ENCODE measurements around the gene ILRUN.
A peak's percentile ranks its signal among the peaks of the same experiment; 100 is the strongest.
"Not testable (repeated sequence)": the region's sequence is repeated elsewhere in the genome, so short reads cannot be mapped to it uniquely, and the experiment has no call there.

The ILRUN gene

DNA sequence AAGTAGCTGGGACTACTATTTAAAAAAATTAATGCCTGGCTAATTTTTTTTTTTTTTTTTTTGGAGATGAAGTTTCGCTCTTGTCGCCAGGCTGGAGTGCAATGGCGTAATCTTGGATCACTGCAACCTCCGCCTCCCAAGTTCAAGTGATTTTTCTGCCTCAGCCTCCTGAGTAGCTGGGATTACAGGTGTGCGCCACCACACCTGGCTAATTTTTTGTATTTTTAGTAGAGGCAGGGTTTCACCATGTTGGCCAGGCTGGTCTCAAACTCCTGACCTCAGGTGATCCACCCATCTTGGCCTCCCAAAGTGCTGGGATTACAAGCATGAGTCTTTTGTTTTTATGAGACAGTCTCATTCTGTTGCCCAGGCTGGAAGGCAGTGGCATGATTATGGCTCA lies 27.8 kb downstream of the ILRUN start:
- intact Hi-C loops (cut with DNase I); DNase-seq: not testable (repeated sequence)

DNA sequence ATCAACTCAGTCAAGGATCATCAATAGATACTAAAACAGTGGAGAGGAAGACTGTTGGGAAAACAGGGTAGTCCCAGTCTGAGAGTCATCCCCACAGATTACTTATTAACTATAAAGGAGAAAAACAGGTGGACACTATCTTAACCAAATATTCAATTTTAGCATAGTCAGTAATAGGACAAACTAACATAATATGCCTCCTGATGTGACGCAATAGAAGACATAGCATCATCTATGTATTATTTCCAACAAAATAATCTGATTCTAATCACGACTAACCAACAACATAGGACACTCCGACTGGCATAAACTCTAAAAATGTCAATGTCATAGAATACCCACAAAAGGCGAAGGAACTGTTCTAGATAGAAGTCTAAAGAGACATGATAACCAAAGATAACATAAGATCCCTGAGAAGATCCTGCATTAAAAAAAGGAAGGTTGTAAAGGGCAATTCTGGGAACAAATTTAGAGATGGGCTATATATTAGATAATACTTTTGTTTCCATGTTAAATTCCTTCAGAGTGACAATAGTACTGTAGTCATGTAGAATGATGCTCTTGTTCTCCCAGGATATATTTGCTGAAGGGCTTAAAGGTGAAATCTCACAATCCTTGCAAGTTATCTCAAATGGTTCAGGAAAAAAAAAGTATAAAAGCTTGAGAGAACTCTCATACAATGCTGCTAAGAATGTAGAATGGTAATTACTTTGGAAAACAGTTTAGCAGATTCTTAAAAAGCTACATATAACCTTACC lies 28.9 kb downstream of the ILRUN start:
- DNase-seq = no peak
- intact Hi-C loops (cut with DNase I) = no loop called here

DNA sequence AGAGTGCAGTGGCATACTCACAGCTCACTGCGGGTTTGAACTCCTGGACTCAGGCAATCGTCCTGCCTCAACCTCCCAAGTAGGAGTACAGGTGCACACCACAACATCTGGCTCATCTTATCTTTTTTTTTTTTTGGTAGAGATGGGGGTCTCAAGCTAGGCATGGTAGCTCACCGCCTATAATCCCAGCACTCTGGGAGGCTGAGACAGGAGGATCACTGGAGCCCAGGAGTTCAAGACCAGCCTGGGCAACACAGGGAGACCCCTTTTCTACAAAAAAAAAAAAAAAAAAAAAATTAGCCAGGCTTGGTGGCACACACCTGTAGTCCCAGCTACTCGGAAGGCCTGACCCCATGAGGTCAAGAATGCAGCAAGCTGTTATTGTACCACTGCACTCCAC lies 31.5 kb downstream of the ILRUN start:
- intact Hi-C loops (cut with DNase I) = no loop called here
- peak in 1 of 10 donors; percentile 28 for DNase-seq

GRCh38 chr6:34664256-34664971 lies 32.2 kb downstream of the ILRUN start:
- peak in 1 of 10 donors; percentile 13 for DNase-seq
- intact Hi-C loops (cut with DNase I) = no loop called here

DNA sequence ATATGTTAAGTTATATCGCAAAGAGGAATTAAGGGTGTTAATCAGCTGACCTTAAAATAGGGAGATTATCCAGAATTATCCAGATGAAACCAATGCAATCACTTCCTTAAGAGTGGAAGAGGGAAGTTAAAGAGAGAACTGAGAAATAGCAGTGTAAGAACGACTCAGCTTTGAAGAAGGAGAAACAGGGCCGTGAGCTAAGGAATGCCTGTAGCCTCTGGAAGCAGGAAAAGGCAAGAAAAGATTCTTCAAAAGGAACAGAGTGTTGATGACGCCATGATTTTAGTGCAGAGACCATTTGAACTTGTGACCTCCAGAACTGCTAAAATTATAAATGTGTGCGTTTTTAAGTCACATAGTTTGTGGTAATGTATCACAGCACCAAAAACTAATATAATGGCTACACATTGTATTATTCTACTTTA lies 32.7 kb downstream of the ILRUN start:
- no peak for DNase-seq
- intact Hi-C loops (cut with DNase I) = no loop called here

- intact Hi-C loops (cut with DNase I) = no loop called here
- no peak for DNase-seq
Measured at GRCh38 chr6:34663371-34663770, 33.2 kb downstream of the ILRUN start.

DNA sequence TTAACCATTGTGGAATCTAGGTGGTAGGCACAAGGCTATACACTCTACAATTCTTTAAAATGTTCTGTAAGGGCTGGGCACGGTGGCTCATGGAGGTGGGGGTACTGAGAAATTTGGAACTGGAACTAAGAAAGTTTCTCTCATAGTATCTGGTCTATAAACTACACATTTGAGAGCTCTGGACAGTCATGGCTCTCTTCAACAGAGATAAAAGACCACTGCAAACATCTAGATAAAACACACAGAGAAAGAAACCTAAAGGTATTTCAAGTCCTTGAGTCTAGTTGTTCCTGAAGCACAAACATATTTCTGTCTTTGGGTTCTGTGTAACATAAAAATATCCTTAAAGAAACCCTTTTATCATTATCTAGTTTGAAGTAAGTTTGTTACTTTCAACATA lies 35.2 kb downstream of the ILRUN start:
- no peak for DNase-seq
- intact Hi-C loops (cut with DNase I) = no loop called here

GRCh38 chr6:34658605-34659265 lies 37.8 kb downstream of the ILRUN start:
- peak in 1 of 10 donors; percentile 29 for DNase-seq
- intact Hi-C loops (cut with DNase I) = no loop called here

- intact Hi-C loops (cut with DNase I) = not testable (repeated sequence)
- DNase-seq = peak in 1 of 10 donors; percentile 33
Measured at GRCh38 chr6:34657979-34658480, 38.5 kb downstream of the ILRUN start.

- DNase-seq = peak in 1 of 10 donors; percentile 37
- intact Hi-C loops (cut with DNase I) = no loop called here
Measured at GRCh38 chr6:34657307-34657978, 39.1 kb downstream of the ILRUN start.

DNA sequence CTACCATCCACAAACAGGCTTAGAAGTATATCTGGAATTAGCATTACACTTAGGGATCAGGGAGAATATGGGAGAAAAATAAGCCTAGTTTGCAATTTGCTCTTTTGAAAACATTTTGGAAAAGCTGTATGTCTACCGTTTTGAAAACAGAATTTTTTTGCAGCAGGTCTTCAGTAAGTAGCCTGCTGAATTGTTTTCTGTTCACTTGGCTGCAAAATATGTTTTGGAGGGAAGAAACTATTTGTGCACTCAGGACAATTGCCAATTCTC lies 39.6 kb downstream of the ILRUN start:
- DNase-seq = no peak
- intact Hi-C loops (cut with DNase I) = no loop called here

- no peak for DNase-seq
Measured at GRCh38 chr6:34656378-34657036, 40.1 kb downstream of the ILRUN start.

GRCh38 chr6:34655876-34656377 lies 40.6 kb downstream of the ILRUN start:
- intact Hi-C loops (cut with DNase I) = not testable (repeated sequence)

More at GRCh38 chr6:34656378-34657036, 40.1 kb downstream of the ILRUN start:
- intact Hi-C loops (cut with DNase I) = no loop called here

DNA sequence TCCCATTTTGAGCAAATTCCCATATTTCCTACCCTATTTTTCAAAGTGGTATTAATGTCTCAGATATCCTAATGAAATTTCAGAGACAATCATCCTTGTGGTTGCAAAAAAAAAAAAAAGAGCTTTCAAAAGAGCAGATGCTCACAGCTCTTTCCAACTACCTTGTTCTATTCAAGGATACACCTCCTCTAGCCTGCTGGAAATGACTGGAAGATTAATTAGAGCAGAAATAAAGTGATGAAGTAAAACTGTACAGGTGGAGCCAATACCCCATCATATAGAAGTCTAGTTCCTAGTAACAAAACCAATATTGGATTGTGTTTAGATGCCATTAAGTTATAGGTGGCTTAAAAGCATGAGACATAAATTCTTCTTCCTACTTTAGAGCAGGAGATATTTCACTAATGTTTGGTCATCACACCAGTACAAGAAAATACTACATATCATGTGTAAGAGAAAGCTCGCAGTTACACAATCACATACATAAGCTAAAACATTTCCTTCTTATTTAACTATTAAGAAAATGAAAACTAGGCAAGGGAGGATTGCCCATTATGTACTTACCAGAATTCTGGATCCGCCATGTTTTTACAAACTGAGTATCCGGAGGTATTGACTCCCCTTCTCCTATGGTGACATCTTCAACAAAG lies 42.4 kb downstream of the ILRUN start:
- no peak for DNase-seq
- intact Hi-C loops (cut with DNase I) = no loop called here

More at GRCh38 chr6:34655876-34656377, 40.6 kb downstream of the ILRUN start:
- peak in 1 of 10 donors; percentile 34 for DNase-seq

- DNase-seq = no peak
- intact Hi-C loops (cut with DNase I) = no loop called here
Measured at GRCh38 chr6:34652263-34652662, 44.3 kb downstream of the ILRUN start.

DNA sequence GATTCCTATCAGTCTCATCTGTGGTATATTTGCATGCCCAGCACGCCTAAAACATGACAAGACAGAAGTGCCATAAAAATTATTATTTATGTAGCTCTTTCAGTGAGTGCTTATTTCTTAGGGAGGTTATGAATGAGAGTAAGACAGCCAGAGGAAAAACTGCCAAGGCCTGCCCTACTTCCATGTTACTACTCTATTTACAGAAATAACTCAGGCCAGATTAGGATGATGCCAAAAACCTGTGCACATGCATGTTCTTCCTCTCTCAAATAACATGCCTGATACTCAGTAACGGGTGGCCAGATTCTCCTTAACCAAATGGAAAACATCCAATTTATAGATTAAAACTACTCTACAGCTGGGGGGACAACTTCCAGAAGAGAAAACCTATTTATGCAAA lies 45.7 kb downstream of the ILRUN start:
- intact Hi-C loops (cut with DNase I) = no loop called here
- DNase-seq = no peak

GRCh38 chr6:34650232-34650631 lies 46.3 kb downstream of the ILRUN start:
- DNase-seq = not testable (repeated sequence)

GRCh38 chr6:34648806-34649205 lies 47.8 kb downstream of the ILRUN start:
- intact Hi-C loops (cut with DNase I) = no loop called here
- no peak for DNase-seq

More at GRCh38 chr6:34650232-34650631, 46.3 kb downstream of the ILRUN start:
- intact Hi-C loops (cut with DNase I) = not testable (repeated sequence)

Measured in posterior cingulate gyrus (tissue), 11 donors.